SU-DHL-6 (cell line): ENCODE measurements around the gene NPTXR.

Source experiments
- H2AFZ ChIP-seq: fragments of 200-600 bp; sonication (generic); 2 replicates; pipeline ENCODE4 v1.6.1; 2014; ENCODE audit warnings: low read depth, mild to moderate bottlenecking, moderate library complexity, mixed read lengths, antibody characterized with exemption, low read length; ENCODE audit not compliant: severe bottlenecking
- H3F3A ChIP-seq: fragments of 200-600 bp; shearing (Covaris generic); 2 replicates; pipeline ENCODE4 v1.6.0; 2016; ENCODE audit warnings: antibody characterized with exemption, mild to moderate bottlenecking; ENCODE audit not compliant: insufficient read depth
- H3K27ac ChIP-seq: fragments of 200-600 bp; sonication (generic); 2 replicates; pipeline ENCODE4 v1.5.1; 2016; ENCODE audit warnings: low read depth, mild to moderate bottlenecking, low read length, moderate library complexity, mixed read lengths
- H3K27me3 ChIP-seq: fragments of 200-600 bp; sonication (generic), shearing (Covaris generic); 2 replicates; pipeline ENCODE4 v1.6.0; 2014; ENCODE audit warnings: mild to moderate bottlenecking, low read length
- H3K36me3 ChIP-seq: fragments of 200-600 bp; sonication (generic); 2 replicates; pipeline ENCODE4 v1.6.1; 2014; ENCODE audit warnings: mild to moderate bottlenecking, low read length, mixed read lengths
- H3K4me2 ChIP-seq: fragments of 300-600, 200-600 bp; shearing (Covaris generic), sonication (generic); 2 replicates; pipeline ENCODE4 v1.6.0; 2014; ENCODE audit warnings: low read length, low read depth, mild to moderate bottlenecking; ENCODE audit not compliant: poor library complexity, severe bottlenecking
- H3K4me3 ChIP-seq: fragments of 200-600 bp; sonication (generic); 2 replicates; pipeline ENCODE4 v1.5.1; 2014; ENCODE audit warnings: antibody characterized with exemption, low read length, mild to moderate bottlenecking, mixed read lengths; ENCODE audit not compliant: insufficient read depth, poor library complexity, severe bottlenecking
- H3K79me2 ChIP-seq: fragments of 200-600 bp; sonication (generic); 2 replicates; pipeline ENCODE4 v1.6.1; 2014; ENCODE audit warnings: mild to moderate bottlenecking, low read length, moderate library complexity; ENCODE audit not compliant: insufficient read depth
- H3K9ac ChIP-seq: fragments of 200-600 bp; sonication (generic); 2 replicates; pipeline ENCODE4 v1.7.0; 2014; ENCODE audit warnings: mild to moderate bottlenecking, low read length
- H3K9me2 ChIP-seq: fragments of 200-600 bp; sonication (generic); replicated peaks from 2 replicates; pipeline ENCODE4 v1.6.1; 2014; ENCODE audit warnings: low read length; ENCODE audit not compliant: insufficient read depth
- H3K9me3 ChIP-seq: fragments of 200-600 bp; sonication (generic); 2 replicates; pipeline ENCODE4 v1.6.1; 2014; ENCODE audit warnings: low read length, mixed read lengths; ENCODE audit not compliant: insufficient read depth
- H4K20me1 ChIP-seq: fragments of 200-600 bp; sonication (generic); 2 replicates; pipeline ENCODE4 v1.6.1; 2014; ENCODE audit warnings: low read depth, mild to moderate bottlenecking, antibody characterized with exemption, low read length, moderate library complexity, mixed read lengths
- CTCF ChIP-seq: fragments of 200-600 bp; sonication (generic); IDR thresholded peaks from one replicate; pipeline ENCODE4 v1.5.1; 2017; ENCODE audit warnings: antibody characterized with exemption, mild to moderate bottlenecking, low read length, moderate library complexity; ENCODE audit not compliant: insufficient read depth, poor library complexity, severe bottlenecking
- EZH2phosphoT487 ChIP-seq: fragments of 200-600 bp; sonication (generic), shearing (Covaris generic); conservative IDR thresholded peaks from 2 replicates; pipeline ENCODE4 v1.6.1; 2018; ENCODE audit warnings: mild to moderate bottlenecking, antibody characterized with exemption, low read length, moderate library complexity, mixed read lengths

The NPTXR gene

GRCh38 chr22:38870791-38871359 lies 27.0 kb upstream of the NPTXR start:
- Histone ChIP-seq H3K9ac (peak overlapping the region; percentile 94), H3K27me3 (no peaks in the 10 kb centered on the region), H3K36me3 (no peaks in the 10 kb centered on the region), H3K79me2 (peaks cover 18% of the 10 kb centered on the region; the same call in 1 of the 2 replicates), H3F3A (0 out of 2 replicates have a peak, but pooled peaks cover 3% of the 10 kb centered on the region), H2AFZ (peak overlapping the region; percentile 67), H3K4me2 (peak overlapping the region; percentile 93), H3K9me3 (no peaks in the 10 kb centered on the region), H3K27ac (peak overlapping the region; percentile 87), H3K4me3 (peak overlapping the region; percentile 98), H4K20me1 (no peaks in the 10 kb centered on the region), H3K9me2 (no peaks in the 10 kb centered on the region)
- no peak for TF ChIP-seq CTCF

- H3K9ac ChIP-seq = peak overlapping the region; percentile 94
Measured at GRCh38 chr22:38870312-38870741, 26.5 kb upstream of the NPTXR start.

GRCh38 chr22:38869663-38870062 lies 25.8 kb upstream of the NPTXR start:
- no peak overlapping the region for H3K27ac ChIP-seq
- no peak overlapping the region for H2AFZ ChIP-seq
- peaks cover 18% of the 10 kb centered on the region; the same call in 1 of the 2 replicates for H3K79me2 ChIP-seq
- TF ChIP-seq EZH2phosphoT487 = no peak
- TF ChIP-seq CTCF = no peak
- H3K27me3 ChIP-seq = no peaks in the 10 kb centered on the region
- H3K4me3 ChIP-seq = no peak overlapping the region
- H4K20me1 ChIP-seq = no peaks in the 10 kb centered on the region
- H3K9ac ChIP-seq = peak overlapping the region; percentile 94; the same call in 1 of the 2 replicates
- H3K4me2 ChIP-seq = peak overlapping the region; percentile 93
- no peaks in the 10 kb centered on the region for H3K9me3 ChIP-seq
- 0 out of 2 replicates have a peak, but pooled peaks cover 3% of the 10 kb centered on the region for H3F3A ChIP-seq
- H3K9me2 ChIP-seq = no peaks in the 10 kb centered on the region
- no peaks in the 10 kb centered on the region for H3K36me3 ChIP-seq

More at GRCh38 chr22:38870312-38870741, 26.5 kb upstream of the NPTXR start:
- peak; percentile 91 for TF ChIP-seq CTCF
- no peak for TF ChIP-seq EZH2phosphoT487
- Histone ChIP-seq H2AFZ (no peak overlapping the region), H3F3A (0 out of 2 replicates have a peak, but pooled peaks cover 3% of the 10 kb centered on the region), H3K9me2 (no peaks in the 10 kb centered on the region), H3K4me2 (peak overlapping the region; percentile 93), H3K27me3 (no peaks in the 10 kb centered on the region), H3K79me2 (peaks cover 18% of the 10 kb centered on the region; the same call in 1 of the 2 replicates), H3K27ac (peak overlapping the region; percentile 87), H3K9me3 (no peaks in the 10 kb centered on the region), H4K20me1 (no peaks in the 10 kb centered on the region), H3K4me3 (peak overlapping the region; percentile 98), H3K36me3 (no peaks in the 10 kb centered on the region)
